Aorta (tissue), 5 donors: ENCODE results near the gene RIN2. TPM values are rescaled to one million over a fixed set of nuclear protein-coding genes. Genes with fewer than 3 reads are reported as not detected.
A peak's percentile ranks its signal among the peaks of the same experiment; 100 is the strongest.

Experiments
- ATAC-seq: fragments of 200-7000 bp; cut with Tn5 transposase; one replicate; pipeline ENCODE4 v1.9.1; 2022; ENCODE audit warnings: moderate library complexity; ENCODE audit not compliant: low FRiP score
- DNase-seq, 2 donors: peaks; one replicate each; pipeline ENCODE4 v3.0.0-alpha.2; 2020
- H3K27ac ChIP-seq, 2 donors: one replicate each; pipeline ENCODE4 v1.5.1; 2013; ENCODE audit warnings: low read length in 2 of 2, mild to moderate bottlenecking in 2 of 2, moderate library complexity in 2 of 2, control low read depth in 1 of 2, inconsistent platforms in 1 of 2, low read depth in 1 of 2
- H3K27me3 ChIP-seq, 2 donors: one replicate each; pipeline ENCODE4 v1.6.1; 2013; ENCODE audit warnings: control low read depth in 1 of 2, low read length in 1 of 2, mild to moderate bottlenecking in 1 of 2, moderate library complexity in 1 of 2; ENCODE audit not compliant: insufficient read depth in 2 of 2, control insufficient read depth in 1 of 2
- H3K36me3 ChIP-seq, 2 donors: one replicate each; pipeline ENCODE4 v1.6.1; 2013; ENCODE audit warnings: control low read depth in 1 of 2, low read length in 1 of 2, mild to moderate bottlenecking in 1 of 2; ENCODE audit not compliant: insufficient read depth in 2 of 2, control insufficient read depth in 1 of 2
- H3K4me1 ChIP-seq, 2 donors: one replicate each; pipeline ENCODE4 v1.6.1; 2013; ENCODE audit warnings: low read length in 2 of 2, control low read depth in 1 of 2, mild to moderate bottlenecking in 1 of 2, moderate library complexity in 1 of 2; ENCODE audit not compliant: insufficient read depth in 2 of 2, control insufficient read depth in 1 of 2
- H3K4me3 ChIP-seq, 2 donors: one replicate each; pipeline ENCODE4 v1.5.1; 2013; ENCODE audit warnings: low read length in 2 of 2, control low read depth in 1 of 2, mild to moderate bottlenecking in 1 of 2
- H3K9me3 ChIP-seq: one replicate; pipeline ENCODE4 v1.6.1; 2013; ENCODE audit warnings: mild to moderate bottlenecking, low read length; ENCODE audit not compliant: control insufficient read depth
- WGBS, 2 donors: extraction: QIAGEN DNeasy Blood & Tissue Kit; methylation state at CpG; one replicate each; pipeline ENCODE4 v1.1.7; 2013; 5-methylcytosine and 5-hydroxymethylcytosine counted together
- intact Hi-C, 2 donors: fragments of 100-400 bp; cut with DNase I; formaldehyde crosslinking; loops; one replicate each; pipeline versions ENCODE4 v1.14.2 to v1.15.0; 2022
- polyA plus RNA-seq, 2 donors: library from polyadenylated mRNA; stranded (reverse); fragments of 200-250 nt; gene quantifications; one replicate each; pipeline ENCODE4 v1.2.3, GENCODE V29; 2013
- total RNA-seq, 2 donors: library from RNA; stranded (reverse); fragmentation: NEBNext Ultra II Directional; extraction: Animal tissue kit (Norgen Biotek cat#: 25700); gene quantifications; one replicate each; pipeline ENCODE4 v1.2.1, GENCODE V29; 2021
- donor health status: healthy with polysubstance abuse.
- donor health status: Bipolar disorder and iron deficiency.
- donor health status: DM: no; HTN: no; CAD: no.
- donor health status: DM: no; HTN: no; CAD: no.
- donor health status: DM: yes; HTN: yes; CAD: no.

RIN2 gene
- total and polyA plus RNA-seq, 4 donors, result 17.0 to 128 (median 45.8) TPM

GRCh38 chr20:19745106-19745505, 13.0 kb upstream of the RIN2 start:
- no peaks in the 10 kb centered on the region for H3K36me3 ChIP-seq
- peaks cover 2% of the 10 kb centered on the region for H3K9me3 ChIP-seq
- peaks cover 0 to 1% of the 10 kb centered on the region in 2 donors for H3K4me1 ChIP-seq
- H3K27ac ChIP-seq, result no peak overlapping the region
- intact Hi-C loops, result loop anchor here in 1 of 2 donors (10.0 kb wide), 1 partner anchor 50 kb away; no protein-coding TSS in a partner anchor
- no peaks in the 10 kb centered on the region for H3K27me3 ChIP-seq
- no peak overlapping the region for H3K4me3 ChIP-seq
- DNase-seq (no peak), ATAC-seq (no peak)
- 96 to 97% methylated on average over 3 of the region's 3 CpGs for WGBS, 2 donors

- Histone ChIP-seq H3K27ac (no peak overlapping the region), H3K36me3 (no peaks in the 10 kb centered on the region), H3K27me3 (no peaks in the 10 kb centered on the region), H3K9me3 (peaks cover 2% of the 10 kb centered on the region), H3K4me1 (peaks cover 0 to 1% of the 10 kb centered on the region in 2 donors), H3K4me3 (no peak overlapping the region)
- DNase-seq (no peak), ATAC-seq (no peak)
- intact Hi-C loops, result loop anchor here in 1 of 2 donors (10.0 kb wide), 1 partner anchor 51 kb away; no protein-coding TSS in a partner anchor
- WGBS, 2 donors, result 84 to 92% methylated on average over 1 of the region's 1 CpG
Measured at GRCh38 chr20:19745584-19745983, 12.5 kb upstream of the RIN2 start.

GRCh38 chr20:19746396-19746795, 11.7 kb upstream of the RIN2 start:
- H3K27me3 ChIP-seq, result no peaks in the 10 kb centered on the region
- H3K36me3 ChIP-seq, result no peaks in the 10 kb centered on the region
- H3K4me1 ChIP-seq, result peaks cover 1 to 6% of the 10 kb centered on the region in 2 donors
- ATAC-seq, result no peak
- DNase-seq, result no peak
- 98 to 100% methylated on average over 1 of the region's 1 CpG for WGBS, 2 donors
- H3K4me3 ChIP-seq, result no peak overlapping the region
- peaks cover 2% of the 10 kb centered on the region for H3K9me3 ChIP-seq
- intact Hi-C loops, result loop anchor here in 1 of 2 donors (10.0 kb wide), 1 partner anchor 52 kb away; no protein-coding TSS in a partner anchor
- no peak overlapping the region for H3K27ac ChIP-seq

GRCh38 chr20:19747903-19748302, 10.2 kb upstream of the RIN2 start:
- ATAC-seq, result no peak
- Histone ChIP-seq H3K9me3 (peaks cover 2% of the 10 kb centered on the region), H3K4me1 (peaks cover 1 to 6% of the 10 kb centered on the region in 2 donors), H3K36me3 (no peaks in the 10 kb centered on the region), H3K27ac (no peak overlapping the region), H3K27me3 (no peaks in the 10 kb centered on the region), H3K4me3 (no peak overlapping the region)
- DNase-seq, result no peak
- intact Hi-C loops, result loop anchor here in 1 of 2 donors (10.0 kb wide), 1 partner anchor 53 kb away; no protein-coding TSS in a partner anchor
- WGBS, 2 donors, result 93 to 95% methylated on average over 4 of the region's 4 CpGs

GRCh38 chr20:19748681-19749080, 9.4 kb upstream of the RIN2 start:
- Histone ChIP-seq H3K4me3 (no peak overlapping the region), H3K9me3 (peaks cover 2% of the 10 kb centered on the region), H3K36me3 (no peaks in the 10 kb centered on the region), H3K27me3 (no peaks in the 10 kb centered on the region), H3K4me1 (peaks cover 1 to 6% of the 10 kb centered on the region in 2 donors), H3K27ac (no peak overlapping the region)
- intact Hi-C loops, result loop anchor here in 1 of 2 donors (10.0 kb wide), 1 partner anchor 54 kb away; no protein-coding TSS in a partner anchor
- no peak for DNase-seq
- WGBS, 2 donors, result 89 to 94% methylated on average over 2 of the region's 2 CpGs
- ATAC-seq, result no peak

- Histone ChIP-seq H3K27ac (no peak overlapping the region), H3K4me3 (no peak overlapping the region), H3K4me1 (peaks cover 1 to 6% of the 10 kb centered on the region in 2 donors), H3K27me3 (no peaks in the 10 kb centered on the region), H3K36me3 (no peaks in the 10 kb centered on the region), H3K9me3 (peaks cover 2% of the 10 kb centered on the region)
- intact Hi-C loops, result loop anchor here in 1 of 2 donors (10.0 kb wide), 1 partner anchor 55 kb away; no protein-coding TSS in a partner anchor
- WGBS, 2 donors, result 45 to 56% methylated on average over 3 of the region's 3 CpGs
- DNase-seq (no peak), ATAC-seq (no peak)
Measured at GRCh38 chr20:19749618-19750071, 8.4 kb upstream of the RIN2 start.

- ATAC-seq, result no peak
Measured at GRCh38 chr20:19750101-19750606, 7.9 kb upstream of the RIN2 start.

GRCh38 chr20:19750907-19751636, 7.0 kb upstream of the RIN2 start:
- Histone ChIP-seq H3K4me1 (peaks cover 1 to 6% of the 10 kb centered on the region in 2 donors), H3K36me3 (no peaks in the 10 kb centered on the region), H3K27ac (no peak overlapping the region), H3K9me3 (no peaks in the 10 kb centered on the region), H3K27me3 (no peaks in the 10 kb centered on the region), H3K4me3 (no peak overlapping the region)
- WGBS, 2 donors, result 32 to 33% methylated on average over 5 of the region's 5 CpGs
- DNase-seq (no peak), ATAC-seq (peak; percentile 60)
- intact Hi-C loops, result no loop called here

More at GRCh38 chr20:19750101-19750606, 7.9 kb upstream of the RIN2 start:
- Histone ChIP-seq H3K36me3 (no peaks in the 10 kb centered on the region), H3K9me3 (peaks cover 2% of the 10 kb centered on the region), H3K4me1 (peaks cover 1 to 6% of the 10 kb centered on the region in 2 donors), H3K27ac (no peak overlapping the region), H3K4me3 (no peak overlapping the region), H3K27me3 (no peaks in the 10 kb centered on the region)
- intact Hi-C loops, result no loop called here
- WGBS, 2 donors, result 31 to 32% methylated on average over 4 of the region's 4 CpGs
- no peak for DNase-seq
